HCT116 (cell line): ENCODE data around the gene THRAP3. TPM values are rescaled to one million over a fixed set of nuclear protein-coding genes. Genes with fewer than 3 reads are reported as not detected.

ENCODE experiments used
- ATAC-seq: fragments of 200-7000 bp; cut with Tn5 transposase; 2 replicates; pipeline ENCODE4 v1.9.1; 2020; ENCODE audit warnings: mild to moderate bottlenecking, moderate library complexity
- BruUV-seq: library from RNA; stranded (reverse); fragments of 400-500 nt; replicated peaks from 2 replicates; lab custom pipeline; 2021; lab: Mats Ljungman, UMichigan
- CTCF ChIA-PET: fragments of 300-600 bp; sonication (Branson Sonifier 250); formaldehyde crosslinking; loops from one replicate; lab custom pipeline; 2021; ENCODE audit warnings: antibody characterized with exemption; lab: Charles Lee
- POLR2A ChIA-PET: fragments of 300-600, 350-600 bp; sonication (Branson Sonifier 250); formaldehyde crosslinking; loops from one replicate; lab custom pipeline; 2021; ENCODE audit warnings: antibody characterized with exemption; lab: Charles Lee
- RAD21 ChIA-PET, 2 experiments: fragments of 300-600 bp; sonication (Branson Sonifier 250); formaldehyde crosslinking; loops; one replicate each; lab custom pipeline; 2023; ENCODE audit warnings: low total read pairs in 2 of 2; ENCODE audit not compliant: uncharacterized antibody in 2 of 2, unreplicated experiment in 2 of 2, low non-redundant PET in 1 of 2; lab: Charles Lee
- DNase-seq: peaks from one replicate; pipeline ENCODE4 v3.0.0-alpha.2; 2010; ENCODE audit warnings: low read depth, low spot score
- H2AFZ ChIP-seq: fragments of 200-600 bp; shearing (Covaris generic), sonication (generic); 2 replicates; pipeline ENCODE4 v1.6.1; 2017; ENCODE audit warnings: low read depth, mixed run types, mixed read lengths, antibody characterized with exemption, low read length; ENCODE audit not compliant: poor library complexity, severe bottlenecking
- H3K27ac ChIP-seq: 2 replicates; pipeline ENCODE4 v1.5.1; 2012; ENCODE audit warnings: low read depth, low read length
- H3K27me3 ChIP-seq: fragments of 200-600 bp; sonication (generic); 2 replicates; pipeline ENCODE4 v1.6.1; 2016; ENCODE audit warnings: mixed run types, low read length, mixed read lengths; ENCODE audit not compliant: insufficient read depth
- H3K36me3 ChIP-seq, 2 experiments: fragments of 200-500 bp in 1 of 2; fragments of 200-600 bp in 1 of 2; sonication (Bioruptor generic) in 1 of 2; sonication (generic) in 1 of 2; 2 replicates each; pipeline versions ENCODE4 v1.5.1 to v1.6.1; 2014 to 2016; ENCODE audit warnings: low read length in 2 of 2, inconsistent platforms in 1 of 2, mixed read lengths in 1 of 2, mixed run types in 1 of 2; ENCODE audit not compliant: insufficient read depth in 2 of 2, control insufficient read depth in 1 of 2
- H3K4me1 ChIP-seq, 2 experiments: fragments of 200-600 bp in 1 of 2; sonication (generic) in 1 of 2; 2 replicates each; pipeline versions ENCODE4 v1.5.1 to v1.6.1; 2012 to 2017; ENCODE audit warnings: low read length in 2 of 2, inconsistent platforms in 1 of 2, mild to moderate bottlenecking in 1 of 2, mixed read lengths in 1 of 2, mixed run types in 1 of 2, moderate library complexity in 1 of 2; ENCODE audit not compliant: insufficient read depth in 2 of 2, control insufficient read depth in 1 of 2
- H3K4me2 ChIP-seq: fragments of 200-600 bp; sonication (generic); 2 replicates; pipeline ENCODE4 v1.6.1; 2017; ENCODE audit warnings: mixed run types, low read length, mixed read lengths
- H3K4me3 ChIP-seq, 2 experiments: fragments of 200-600 bp in 1 of 2; sonication (generic) in 1 of 2; replicated peaks in 1 of 2; 2 replicates each; pipeline ENCODE4 v1.5.1; 2011 to 2016; ENCODE audit warnings: low read length in 2 of 2, control low read depth in 1 of 2, low read depth in 1 of 2, mild to moderate bottlenecking in 1 of 2, mixed read lengths in 1 of 2, mixed run types in 1 of 2
- H3K79me2 ChIP-seq: fragments of 200-600 bp; sonication (generic); 2 replicates; pipeline ENCODE4 v1.6.1; 2017; ENCODE audit warnings: mild to moderate bottlenecking, mixed run types, low read length, moderate library complexity, mixed read lengths; ENCODE audit not compliant: insufficient read depth
- H3K9ac ChIP-seq: fragments of 200-600 bp; sonication (generic); 2 replicates; pipeline ENCODE4 v1.6.1; 2016; ENCODE audit warnings: low read length, mixed read lengths
- H3K9me2 ChIP-seq: fragments of 200-600 bp; sonication (generic), shearing (Covaris generic); 2 replicates; pipeline ENCODE4 v1.6.1; 2017; ENCODE audit warnings: mixed run types, mild to moderate bottlenecking, moderate library complexity; ENCODE audit not compliant: insufficient read depth
- H3K9me3 ChIP-seq, 2 experiments: fragments of 200-500 bp in 1 of 2; fragments of 200-600 bp in 1 of 2; sonication (Bioruptor generic) in 1 of 2; sonication (generic) in 1 of 2; 2 replicates each; pipeline ENCODE4 v1.6.1; 2014 to 2017; ENCODE audit warnings: low read length in 2 of 2, mixed read lengths in 2 of 2, inconsistent platforms in 1 of 2, low read depth in 1 of 2, mild to moderate bottlenecking in 1 of 2, mixed run types in 1 of 2, moderate library complexity in 1 of 2; ENCODE audit not compliant: control insufficient read depth in 1 of 2, insufficient read depth in 1 of 2
- H4K20me1 ChIP-seq: fragments of 200-600 bp; sonication (generic), shearing (Covaris generic); 2 replicates; pipeline ENCODE4 v1.6.1; 2017; ENCODE audit warnings: mixed run types, mild to moderate bottlenecking, moderate library complexity; ENCODE audit not compliant: insufficient read depth
- ATF3 ChIP-seq: IDR thresholded peaks from 2 replicates; pipeline ENCODE4 v1.6.1; 2012
- EGR1 ChIP-seq: IDR thresholded peaks from 2 replicates; pipeline ENCODE4 v1.6.1; 2012; ENCODE audit warnings: low read depth
- ELF1 ChIP-seq: IDR thresholded peaks from 2 replicates; pipeline ENCODE4 v1.6.1; 2012; ENCODE audit warnings: low read depth, borderline replicate concordance
- FOSL1 ChIP-seq: IDR thresholded peaks from 2 replicates; pipeline ENCODE4 v1.6.1; 2012; ENCODE audit warnings: low read depth
- POLR2A ChIP-seq: IDR thresholded peaks from 2 replicates; pipeline ENCODE4 v1.7.0; 2011; ENCODE audit warnings: borderline replicate concordance; ENCODE audit not compliant: insufficient read depth, insufficient read length; ENCODE audit errors: extremely low read depth
- RAD21 ChIP-seq: IDR thresholded peaks from 2 replicates; pipeline ENCODE4 v1.6.1; 2012; ENCODE audit warnings: low read depth, mild to moderate bottlenecking
- REST ChIP-seq: IDR thresholded peaks from 2 replicates; pipeline ENCODE4 v1.6.1; 2012; ENCODE audit warnings: low read depth
- SP1 ChIP-seq: IDR thresholded peaks from 2 replicates; pipeline ENCODE4 v1.6.1; 2012; ENCODE audit warnings: low read depth
- ZBTB33 ChIP-seq: IDR thresholded peaks from 2 replicates; pipeline ENCODE4 v1.6.1; 2011; ENCODE audit warnings: mild to moderate bottlenecking, low read length, moderate library complexity; ENCODE audit not compliant: insufficient replicate concordance; ENCODE audit errors: extremely low read depth
- ZNF274 ChIP-seq: fragments of 200-500 bp; sonication (Bioruptor generic); IDR thresholded peaks from 2 replicates; pipeline ENCODE4 v1.6.1; 2014; ENCODE audit warnings: mild to moderate bottlenecking, low read depth, low read length, inconsistent platforms
- intact Hi-C: fragments of 100-400 bp; cut with micrococcal nuclease; formaldehyde crosslinking; loops from 2 replicates; pipeline ENCODE4 v1.10.0; 2022
- total RNA-seq: library from RNA; stranded (reverse); gene quantifications from one replicate; pipeline ENCODE4 v1.2.1, GENCODE V29; 2021; ENCODE audit not compliant: unreplicated experiment

Gene THRAP3
- total RNA-seq, 1 experiment from 2014 or later, result 144 TPM

- TF ChIP-seq REST (no peak), ELF1 (no peak), POLR2A (no peak), ZNF274 (no peak), FOSL1 (no peak), EGR1 (no peak)
Observed at GRCh38 chr1:36203027-36203553, 21.2 kb upstream of the THRAP3 start (continued).

GRCh38 chr1:36203554-36204346, 20.5 kb upstream of the THRAP3 start:
- Histone ChIP-seq H2AFZ (no peak overlapping the region), H3K27me3 (no peaks in the 10 kb centered on the region), H3K79me2 (no peaks in the 10 kb centered on the region), H3K9ac (no peak overlapping the region), H3K9me3 (no peaks in the 10 kb centered on the region), H3K4me3 (no peak overlapping the region), H3K4me2 (no peak overlapping the region), H4K20me1 (no peaks in the 10 kb centered on the region), H3K4me1 (peaks cover 0 to 8% of the 10 kb centered on the region in 2 experiments; a peak in 1 of 4 replicates), H3K27ac (no peak overlapping the region), H3K9me2 (no peaks in the 10 kb centered on the region), H3K36me3 (no peaks in the 10 kb centered on the region)
- ChIA-PET CTCF (no interaction called here), RAD21 (no interaction called here), POLR2A (no interaction called here)
- no TSS peak for BruUV-seq
- ATAC-seq (no peak), DNase-seq (no peak)
- intact Hi-C loops, result no loop called here
- TF ChIP-seq RAD21, result no peak
- no peak for TF ChIP-seq ZNF274
- no peak for TF ChIP-seq REST
- TF ChIP-seq POLR2A, result no peak
- TF ChIP-seq ZBTB33, result no peak
- no peak for TF ChIP-seq ATF3
- TF ChIP-seq SP1, result no peak
